ENCODE measurements around the gene SLC3A2. TPM values are rescaled to one million over a fixed set of nuclear protein-coding genes. Genes with fewer than 3 reads are reported as not detected.

SLC3A2 gene
- total and polyA plus RNA-seq, 2 of the 13 experiments (the other 11 are each of a cell fraction or from before 2014, with no cell fraction given), result 213 to 226 TPM

DNA sequence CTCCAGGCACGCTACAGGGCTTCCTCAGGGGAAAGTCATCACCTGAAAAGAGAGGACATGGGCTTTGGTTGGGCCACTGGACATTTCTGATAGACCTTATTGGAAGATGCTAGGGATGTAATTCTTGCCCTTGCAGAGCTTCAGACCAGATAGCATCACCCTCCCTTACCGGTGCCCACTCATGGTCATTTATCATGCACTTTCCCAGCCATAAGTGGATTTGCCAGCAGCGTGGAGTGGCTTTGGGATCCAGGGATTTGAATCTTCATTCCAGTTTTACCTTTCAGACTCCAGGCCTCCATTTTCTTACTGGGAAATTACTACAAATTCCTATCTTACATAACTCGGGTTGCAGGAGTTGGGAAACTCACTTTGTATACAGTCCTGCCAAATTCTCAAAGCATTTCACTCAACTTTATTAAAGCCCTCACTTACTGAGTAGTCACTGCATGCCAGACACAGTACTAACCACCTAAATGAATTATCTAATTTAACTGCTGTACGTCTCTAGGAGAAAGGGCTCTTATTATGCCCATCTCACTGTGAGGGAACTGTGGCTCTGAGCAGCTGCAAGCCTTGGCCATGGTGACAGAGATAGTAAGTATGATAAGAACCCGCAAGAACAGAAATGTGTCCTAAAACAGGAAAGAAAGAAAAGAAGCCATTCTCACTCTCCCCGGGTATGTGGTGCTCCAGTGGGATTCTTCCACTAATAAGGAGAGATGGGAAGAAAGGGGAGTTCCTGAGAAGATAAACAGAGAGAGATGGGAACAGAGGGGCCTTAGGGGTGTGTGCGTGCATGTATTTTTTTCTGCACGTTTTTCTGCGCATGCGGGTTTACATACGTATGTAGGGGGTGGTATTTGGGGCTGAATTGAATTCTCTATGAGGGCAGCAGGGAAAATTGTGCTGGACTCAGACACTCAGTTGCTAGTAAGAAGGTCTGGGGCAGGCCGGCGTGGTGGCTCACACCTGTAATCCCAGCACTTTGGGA, 30.7 kb downstream of the SLC3A2 start (continued):
- TF ChIP-seq SNRNP70 (IDR thresholded peaks at IDR 0.05; ENCODE audit: low read depth, low read length) (no peak), HNRNPLL (IDR thresholded peaks at IDR 0.05; ENCODE audit: low read depth, low read length, poor library complexity, severe bottlenecking) (no peak)

DNA sequence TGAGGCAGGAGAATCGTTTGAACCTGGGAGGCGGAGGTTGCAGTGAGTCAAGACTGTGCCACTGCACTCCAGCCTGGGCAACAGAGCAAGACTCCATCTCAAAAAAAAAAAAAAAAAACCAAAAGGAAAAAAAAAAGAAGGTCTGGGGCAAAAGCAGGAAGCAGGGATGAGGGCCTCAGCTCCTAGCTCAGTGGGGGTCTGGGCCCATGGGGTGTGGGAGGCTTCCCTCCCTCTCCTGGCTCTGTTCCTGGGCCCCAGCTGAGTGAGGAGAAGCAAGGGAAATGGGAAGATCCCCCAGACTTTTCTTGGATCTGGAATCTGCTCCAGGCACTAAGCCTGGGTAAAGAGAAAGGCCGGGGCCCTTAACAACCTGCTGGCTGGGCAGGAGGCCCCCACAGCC, 31.6 kb downstream of the SLC3A2 start:
- Histone ChIP-seq H3K36me3 (replicated peaks in 1 of 2; ENCODE audit: control insufficient read depth in 1 of 2, insufficient read depth in 2 of 2, low read length in 2 of 2) (no peaks in the 10 kb centered on the region), H2AFZ (ENCODE audit: low read length) (no peak overlapping the region), H3K27me3 (ENCODE audit: control insufficient read depth in 1 of 2, insufficient read depth in 2 of 2, low read length in 2 of 2) (peaks cover 1 to 16% of the 10 kb centered on the region in 2 experiments; a peak in 2 of 5 replicates), H3K27ac (ENCODE audit: extremely low read length, insufficient read depth, low read length) (no peak overlapping the region), H4K20me1 (ENCODE audit: insufficient read depth, low read length) (no peaks in the 10 kb centered on the region), H3K9ac (ENCODE audit: insufficient read depth, low read depth, low read length) (no peak overlapping the region), H3K4me3 (replicated peaks in 1 of 3; ENCODE audit: insufficient read depth in 1 of 3, low read depth in 2 of 3, low read length in 3 of 3) (no peak overlapping the region), H3K79me2 (ENCODE audit: insufficient read depth, low read length) (no peaks in the 10 kb centered on the region), H3K9me3 (ENCODE audit: low read length) (no peaks in the 10 kb centered on the region), H3K4me2 (ENCODE audit: low read depth, low read length) (no peak overlapping the region), H3K4me1 (ENCODE audit: insufficient read depth, low read length) (peaks cover 14% of the 10 kb centered on the region)
- FAIRE-seq (no peak), ATAC-seq (no peak), DNase-seq (ENCODE audit: low spot score) (no peak)
- intact Hi-C loops (cut with micrococcal nuclease; ENCODE audit: unreplicated experiment), result no loop called here
- CTCF ChIA-PET (ENCODE audit: low intra/inter-chr PET ratio, low total read pairs), result no interaction called here
- no TSS peak for BruUV-seq (replicated peaks)
- in situ Hi-C loops (cut with HindIII; ENCODE audit: extremely low pct_ligation_motif_present, low pct_unique_long_range_greater_than_20kb), result loop anchor here (25.0 kb wide), 1 partner anchor 300 kb away; no protein-coding TSS in a partner anchor
- POLR2A ChIA-PET, result no interaction called here
- no peak for TF ChIP-seq FOSL1 (CRISPR knock-in tag; IDR thresholded peaks at IDR 0.05; ENCODE audit: borderline replicate concordance)
- TF ChIP-seq, protein P1, sequence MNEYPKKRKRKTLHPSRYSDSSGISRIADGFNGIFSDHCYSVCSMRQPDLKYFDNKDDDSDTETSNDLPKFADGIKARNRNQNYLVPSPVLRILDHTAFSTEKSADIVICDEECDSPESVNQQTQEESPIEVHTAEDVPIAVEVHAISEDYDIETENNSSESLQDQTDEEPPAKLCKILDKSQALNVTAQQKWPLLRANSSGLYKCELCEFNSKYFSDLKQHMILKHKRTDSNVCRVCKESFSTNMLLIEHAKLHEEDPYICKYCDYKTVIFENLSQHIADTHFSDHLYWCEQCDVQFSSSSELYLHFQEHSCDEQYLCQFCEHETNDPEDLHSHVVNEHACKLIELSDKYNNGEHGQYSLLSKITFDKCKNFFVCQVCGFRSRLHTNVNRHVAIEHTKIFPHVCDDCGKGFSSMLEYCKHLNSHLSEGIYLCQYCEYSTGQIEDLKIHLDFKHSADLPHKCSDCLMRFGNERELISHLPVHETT (CRISPR knock-in tag; conservative IDR thresholded peaks at IDR 0.05), result no peak
- no peak for TF ChIP-seq ZC3H4 (CRISPR knock-in tag; IDR thresholded peaks at IDR 0.05; ENCODE audit: borderline replicate concordance)
- 47% methylated on average over 2 of the region's 3 CpGs for whole genome bisulfite sequencing (ENCODE audit: low lambda C conversion rate)
